ENCODE measurements around the gene PHACTR3.

Gene PHACTR3

DNA sequence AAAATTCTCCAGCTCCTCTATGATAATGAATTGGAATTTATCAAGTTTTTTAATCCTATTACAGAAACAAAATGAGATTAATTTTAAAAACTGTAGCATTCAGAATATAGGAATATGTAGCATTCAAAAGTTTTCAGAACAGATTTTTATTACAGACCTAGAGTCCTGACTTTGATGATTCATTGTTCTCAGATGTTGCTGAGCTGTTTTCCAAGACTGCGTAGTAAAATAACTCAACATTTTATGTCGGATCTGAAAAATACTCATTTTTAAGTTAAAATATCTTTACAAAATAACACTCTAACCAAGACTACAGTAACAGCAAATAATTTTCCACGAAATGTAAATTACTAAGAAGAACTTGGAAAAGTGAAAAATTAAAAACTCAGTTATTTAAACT is 262.0 kb downstream of the PHACTR3 start:
- no peak for ATAC-seq (ENCODE audit: low read depth)
- Histone ChIP-seq H3K27me3 (ENCODE audit: insufficient read depth, poor library complexity, severe bottlenecking) (no peaks in the 10 kb centered on the region), H3K9me3 (ENCODE audit: severe bottlenecking) (no peaks in the 10 kb centered on the region), H3K4me3 (ENCODE audit: severe bottlenecking) (no peak overlapping the region), H3K36me3 (ENCODE audit: low read depth) (peaks cover 29% of the 10 kb centered on the region), H3K4me1 (ENCODE audit: insufficient read depth, poor library complexity, severe bottlenecking) (no peaks in the 10 kb centered on the region), H3K27ac (ENCODE audit: poor library complexity, severe bottlenecking) (no peak overlapping the region)
- no peak for DNase-seq (ENCODE audit: low spot score)
- TF ChIP-seq, protein P1, sequence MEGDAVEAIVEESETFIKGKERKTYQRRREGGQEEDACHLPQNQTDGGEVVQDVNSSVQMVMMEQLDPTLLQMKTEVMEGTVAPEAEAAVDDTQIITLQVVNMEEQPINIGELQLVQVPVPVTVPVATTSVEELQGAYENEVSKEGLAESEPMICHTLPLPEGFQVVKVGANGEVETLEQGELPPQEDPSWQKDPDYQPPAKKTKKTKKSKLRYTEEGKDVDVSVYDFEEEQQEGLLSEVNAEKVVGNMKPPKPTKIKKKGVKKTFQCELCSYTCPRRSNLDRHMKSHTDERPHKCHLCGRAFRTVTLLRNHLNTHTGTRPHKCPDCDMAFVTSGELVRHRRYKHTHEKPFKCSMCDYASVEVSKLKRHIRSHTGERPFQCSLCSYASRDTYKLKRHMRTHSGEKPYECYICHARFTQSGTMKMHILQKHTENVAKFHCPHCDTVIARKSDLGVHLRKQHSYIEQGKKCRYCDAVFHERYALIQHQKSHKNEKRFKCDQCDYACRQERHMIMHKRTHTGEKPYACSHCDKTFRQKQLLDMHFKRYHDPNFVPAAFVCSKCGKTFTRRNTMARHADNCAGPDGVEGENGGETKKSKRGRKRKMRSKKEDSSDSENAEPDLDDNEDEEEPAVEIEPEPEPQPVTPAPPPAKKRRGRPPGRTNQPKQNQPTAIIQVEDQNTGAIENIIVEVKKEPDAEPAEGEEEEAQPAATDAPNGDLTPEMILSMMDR (IDR thresholded peaks at IDR 0.05; ENCODE audit: poor library complexity, severe bottlenecking), result no peak

DNA sequence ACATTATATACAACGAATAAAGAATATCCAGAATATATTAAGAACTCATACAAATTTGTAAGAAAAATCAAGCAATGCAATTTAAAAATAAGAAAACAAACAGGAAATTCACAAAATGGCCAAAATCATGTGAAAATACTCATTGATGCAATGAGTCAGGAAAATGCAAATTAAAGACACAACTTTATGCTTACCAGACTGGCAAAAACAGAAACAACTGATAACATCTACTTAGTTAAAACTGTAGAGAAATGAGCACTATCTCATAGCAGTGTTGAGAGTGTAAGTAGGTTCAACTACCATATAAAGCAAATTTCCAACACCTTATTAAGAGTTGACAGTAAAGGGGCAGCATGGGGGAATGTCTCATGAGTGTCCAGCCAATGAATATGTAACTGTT is 266.8 kb downstream of the PHACTR3 start:
- Histone ChIP-seq H3K36me3 (ENCODE audit: low read depth) (peaks cover 21% of the 10 kb centered on the region), H3K9me3 (ENCODE audit: severe bottlenecking) (no peaks in the 10 kb centered on the region), H3K27ac (ENCODE audit: poor library complexity, severe bottlenecking) (no peak overlapping the region), H3K4me1 (ENCODE audit: insufficient read depth, poor library complexity, severe bottlenecking) (no peaks in the 10 kb centered on the region), H3K27me3 (ENCODE audit: insufficient read depth, poor library complexity, severe bottlenecking) (no peaks in the 10 kb centered on the region), H3K4me3 (ENCODE audit: severe bottlenecking) (no peak overlapping the region)
- DNase-seq (ENCODE audit: low spot score) (no peak), ATAC-seq (ENCODE audit: low read depth) (no peak)
- TF ChIP-seq, protein P1 (IDR thresholded peaks at IDR 0.05; ENCODE audit: poor library complexity, severe bottlenecking), result no peak

DNA sequence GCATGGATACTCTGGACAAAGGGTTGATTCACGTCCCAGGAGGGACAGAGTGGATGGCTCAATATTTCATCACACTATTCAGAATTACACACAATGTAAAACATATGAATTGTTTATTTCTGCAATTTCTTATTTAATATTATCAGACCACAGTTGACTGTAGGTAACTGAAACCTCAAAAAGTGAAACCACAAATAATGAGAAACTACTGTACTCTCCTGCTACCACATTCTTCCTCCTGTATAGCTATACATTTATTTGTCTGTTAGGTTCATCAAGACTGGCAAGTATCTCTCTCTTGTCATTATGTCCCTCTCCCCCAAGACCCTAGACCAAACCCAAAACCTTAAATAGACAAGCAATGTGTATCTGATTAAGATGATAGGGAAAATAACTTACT is 269.1 kb downstream of the PHACTR3 start:
- DNase-seq (ENCODE audit: low spot score) (no peak), ATAC-seq (ENCODE audit: low read depth) (no peak; the same call in 2 of the 3 replicates)
- Histone ChIP-seq H3K4me1 (ENCODE audit: insufficient read depth, poor library complexity, severe bottlenecking) (no peaks in the 10 kb centered on the region), H3K4me3 (ENCODE audit: severe bottlenecking) (no peak overlapping the region), H3K9me3 (ENCODE audit: severe bottlenecking) (no peaks in the 10 kb centered on the region), H3K36me3 (ENCODE audit: low read depth) (peaks cover 30% of the 10 kb centered on the region), H3K27me3 (ENCODE audit: insufficient read depth, poor library complexity, severe bottlenecking) (no peaks in the 10 kb centered on the region), H3K27ac (ENCODE audit: poor library complexity, severe bottlenecking) (no peak overlapping the region)
- TF ChIP-seq, protein P1 (IDR thresholded peaks at IDR 0.05; ENCODE audit: poor library complexity, severe bottlenecking), result no peak

DNA sequence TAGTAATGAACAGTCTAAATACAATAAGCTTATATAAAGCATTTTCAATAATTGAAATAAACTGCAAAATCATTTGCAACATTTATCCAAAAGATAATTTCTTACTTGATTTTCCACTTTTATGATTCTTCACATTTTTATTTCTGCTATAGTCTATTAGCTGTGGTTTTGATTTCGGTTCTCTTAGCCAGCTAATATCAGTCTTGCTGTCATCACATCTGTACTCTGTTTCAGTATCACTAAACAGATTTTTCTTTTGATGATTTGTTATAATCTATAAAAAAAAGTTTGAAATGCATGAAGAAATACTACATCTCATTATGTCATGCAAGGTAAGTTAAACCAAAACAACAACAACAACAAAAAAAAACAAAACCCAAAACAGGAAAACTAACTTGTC is 275.9 kb downstream of the PHACTR3 start:
- Histone ChIP-seq H3K4me1 (ENCODE audit: insufficient read depth, poor library complexity, severe bottlenecking) (no peaks in the 10 kb centered on the region), H3K36me3 (ENCODE audit: low read depth) (peaks cover 57% of the 10 kb centered on the region)
- TF ChIP-seq, protein P1 (IDR thresholded peaks at IDR 0.05; ENCODE audit: poor library complexity, severe bottlenecking), result no peak

DNA sequence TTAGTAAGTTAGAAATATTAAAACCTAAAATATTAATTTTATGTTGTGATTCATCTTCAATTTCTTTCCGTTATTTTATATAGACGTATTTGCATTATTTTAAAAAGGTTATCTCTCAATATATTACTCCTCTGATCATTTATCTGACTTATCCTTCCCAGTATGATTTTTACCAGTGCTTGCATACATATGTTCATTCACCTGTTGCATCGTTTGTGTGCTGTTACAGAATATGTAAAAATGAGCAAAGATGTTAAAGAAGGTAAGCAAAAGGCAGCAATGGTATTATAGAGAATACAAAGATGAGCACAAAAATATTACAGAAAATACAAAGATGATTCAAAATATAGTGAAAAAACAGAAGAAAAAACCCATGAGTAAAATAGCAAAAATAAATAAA is 280.2 kb downstream of the PHACTR3 start:
- DNase-seq (ENCODE audit: low spot score), result no peak
- ATAC-seq (ENCODE audit: low read depth), result no peak
- Histone ChIP-seq H3K27ac (ENCODE audit: poor library complexity, severe bottlenecking) (no peak overlapping the region), H3K4me1 (ENCODE audit: insufficient read depth, poor library complexity, severe bottlenecking) (no peaks in the 10 kb centered on the region), H3K36me3 (ENCODE audit: low read depth) (peaks cover 45% of the 10 kb centered on the region), H3K27me3 (ENCODE audit: insufficient read depth, poor library complexity, severe bottlenecking) (no peaks in the 10 kb centered on the region), H3K4me3 (ENCODE audit: severe bottlenecking) (no peak overlapping the region), H3K9me3 (ENCODE audit: severe bottlenecking) (no peaks in the 10 kb centered on the region)
- TF ChIP-seq, protein P1 (IDR thresholded peaks at IDR 0.05; ENCODE audit: poor library complexity, severe bottlenecking), result no peak

More for the DNA sequence above, 275.9 kb downstream of the PHACTR3 start:
- Histone ChIP-seq H3K27me3 (ENCODE audit: insufficient read depth, poor library complexity, severe bottlenecking) (no peaks in the 10 kb centered on the region), H3K4me3 (ENCODE audit: severe bottlenecking) (no peak overlapping the region), H3K9me3 (ENCODE audit: severe bottlenecking) (no peaks in the 10 kb centered on the region), H3K27ac (ENCODE audit: poor library complexity, severe bottlenecking) (no peak overlapping the region)
- DNase-seq (ENCODE audit: low spot score) (no peak), ATAC-seq (ENCODE audit: low read depth) (no peak)
